Activated CD4-positive, alpha-beta T cell treated with anti-CD3 and anti-CD28 coated beads, Interleukin-2, Interleukin-4, amounts not matched to agents 100 ng/mL and 50 ng/mL, durations not matched to agents 16 hours and 8 hours (primary cell): ENCODE results near the gene CABCOCO1.
"Not testable (repeated sequence)": the region's sequence is repeated elsewhere in the genome, so short reads cannot be mapped to it uniquely, and the experiment has no call there.

ENCODE experiments used
- DNase-seq: peaks from one replicate; pipeline ENCODE4 v3.0.0-alpha.2; 2020; ENCODE audit warnings: low spot score

Gene CABCOCO1

DNA sequence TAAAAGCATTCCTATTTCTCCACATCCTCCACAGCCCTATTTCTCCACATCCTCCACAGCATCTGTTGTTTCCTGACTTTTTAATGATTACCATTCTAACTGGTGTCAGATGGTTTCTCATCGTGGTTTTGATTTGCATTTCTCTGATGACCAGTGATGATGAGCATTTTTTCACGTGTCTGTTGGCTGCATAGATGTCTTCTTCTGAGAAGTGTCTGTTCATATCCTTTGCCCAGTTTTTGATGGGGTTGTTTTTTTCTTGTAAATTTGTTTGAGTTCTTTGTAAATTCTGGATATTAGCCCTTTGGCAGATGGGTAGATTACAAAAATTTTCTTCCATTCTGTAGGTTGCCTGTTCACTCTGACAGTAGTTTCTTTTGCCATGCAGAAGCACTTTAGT, 49.4 kb downstream of the CABCOCO1 start:
- DNase-seq, result not testable (repeated sequence)

DNA sequence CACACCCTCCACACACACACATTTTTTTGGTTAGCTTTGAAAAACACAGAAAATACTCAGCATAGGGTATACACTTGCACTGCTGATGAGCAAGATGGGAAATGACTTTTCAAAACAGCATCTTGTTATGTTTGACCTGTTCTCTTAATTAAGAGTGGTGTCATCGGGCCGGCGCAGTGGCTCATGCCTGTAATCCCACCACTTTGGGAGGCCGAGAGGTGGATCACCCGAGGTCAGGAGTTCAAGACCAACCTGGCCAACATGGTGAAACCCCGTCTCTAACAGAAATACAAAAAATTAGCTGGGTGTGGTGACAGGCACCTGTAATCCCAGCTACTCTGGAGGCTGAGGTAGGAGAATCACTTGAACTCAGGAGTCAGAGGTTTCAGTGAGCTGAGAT, 56.7 kb downstream of the CABCOCO1 start:
- not testable (repeated sequence) for DNase-seq

DNA sequence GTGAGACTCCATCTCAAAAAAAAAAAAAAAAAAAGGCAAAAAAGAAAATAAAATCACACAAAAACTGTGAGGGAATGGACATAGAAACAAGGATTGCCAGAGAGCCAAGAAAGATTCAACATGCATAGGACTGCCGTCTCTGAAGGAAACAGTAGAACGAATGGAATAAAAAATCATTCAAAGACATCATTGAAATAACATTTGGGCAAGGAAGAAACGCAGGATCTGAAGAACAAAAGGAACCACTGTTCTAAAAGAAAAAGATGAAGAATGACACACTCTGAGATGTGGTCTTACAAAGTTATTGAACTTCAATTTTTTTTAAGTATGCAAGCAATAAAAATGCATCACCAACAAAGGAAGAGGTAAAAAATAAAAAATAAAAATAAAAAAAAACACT, 57.2 kb downstream of the CABCOCO1 start:
- no peak for DNase-seq

DNA sequence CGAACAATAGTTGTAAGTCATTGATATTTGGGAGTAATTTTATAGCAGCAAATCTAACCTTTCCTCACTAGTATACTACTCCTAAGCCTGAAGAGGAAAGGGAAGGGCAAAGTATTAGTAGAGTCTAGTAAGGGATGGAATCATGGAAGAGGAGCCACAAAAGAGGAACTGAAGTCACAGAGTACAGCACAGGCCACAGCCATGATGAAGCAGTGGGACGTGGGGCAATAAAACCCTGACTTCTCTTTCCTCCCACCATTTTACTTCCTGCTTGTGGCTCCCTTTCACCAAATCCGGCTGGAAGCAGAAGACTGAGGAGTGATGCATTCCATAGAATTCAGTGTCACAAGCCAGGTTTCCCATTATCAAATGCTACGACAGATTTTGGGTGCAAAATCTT, 58.7 kb downstream of the CABCOCO1 start:
- DNase-seq, result no peak

DNA sequence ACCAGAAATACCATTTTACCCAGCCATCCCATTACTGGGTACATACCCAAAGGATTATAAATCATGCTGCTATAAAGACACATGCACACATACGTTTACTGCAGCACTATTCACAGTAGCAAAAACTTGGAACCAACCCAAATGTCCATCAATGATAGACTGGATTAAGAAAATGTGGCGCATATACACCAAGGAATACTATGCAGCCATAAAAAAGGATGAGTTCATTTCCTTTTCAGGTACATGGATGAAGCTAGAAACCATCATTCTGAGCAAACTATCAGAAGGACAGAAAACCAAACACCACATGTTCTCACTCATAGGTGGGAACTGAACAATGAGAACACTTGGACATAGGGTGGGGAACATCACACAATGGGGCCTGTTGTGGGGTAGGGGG, 62.5 kb downstream of the CABCOCO1 start:
- not testable (repeated sequence) for DNase-seq

DNA sequence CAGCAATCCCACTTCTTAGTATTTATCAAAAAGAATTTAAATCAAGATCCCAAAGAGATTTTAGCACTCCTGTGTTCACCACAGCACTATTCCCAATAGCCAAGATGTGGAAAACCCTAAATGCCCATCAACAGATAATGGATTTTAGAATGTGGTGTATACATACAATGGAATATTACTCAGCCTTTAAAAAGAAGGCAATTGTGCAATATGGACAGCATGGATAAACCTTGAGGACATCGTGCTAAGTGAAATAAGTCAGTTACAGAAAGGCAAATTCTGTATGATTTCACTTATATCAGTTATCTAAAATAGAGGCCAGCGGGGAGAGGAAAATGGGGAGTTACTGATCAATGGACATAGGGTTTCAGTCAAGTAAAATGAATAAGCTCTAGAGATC, 66.9 kb downstream of the CABCOCO1 start:
- DNase-seq, result no peak

DNA sequence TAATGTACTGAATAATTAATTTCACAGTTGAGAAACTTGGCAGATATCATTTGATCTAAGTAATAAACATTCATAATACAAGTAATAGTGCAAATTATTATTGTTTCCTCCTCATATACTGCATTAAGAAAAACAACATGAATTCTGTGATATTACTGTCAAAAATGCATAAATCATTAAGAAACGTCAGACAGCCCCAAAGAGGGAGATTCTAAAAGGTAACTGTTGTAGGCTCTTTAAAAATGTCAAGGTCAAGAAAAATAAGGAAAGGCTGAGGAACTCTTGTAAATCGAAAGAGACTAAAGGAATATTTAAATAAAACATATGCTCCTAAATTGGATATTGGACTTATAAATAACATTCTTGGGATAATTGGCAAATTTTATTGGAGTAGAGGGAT, 67.9 kb downstream of the CABCOCO1 start:
- DNase-seq, result no peak

DNA sequence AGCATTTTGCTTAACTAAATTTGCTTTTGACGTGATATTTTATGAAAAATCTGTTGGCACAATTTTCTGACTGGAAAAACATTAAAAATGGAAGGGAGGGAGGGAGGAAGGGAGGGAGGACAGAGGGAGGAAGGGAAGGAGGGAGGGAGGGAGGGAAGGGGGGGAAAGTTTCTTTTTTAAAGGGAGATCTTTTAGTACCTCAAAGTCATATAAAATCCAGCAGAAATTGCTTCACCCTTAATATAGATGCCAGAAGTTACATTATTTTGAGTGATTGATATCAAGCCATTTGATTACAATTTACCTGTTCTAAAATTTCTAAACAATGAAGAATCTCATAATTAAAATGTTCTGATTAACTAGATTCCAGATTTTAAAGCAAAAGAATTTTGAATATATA, 68.9 kb downstream of the CABCOCO1 start:
- no peak for DNase-seq

DNA sequence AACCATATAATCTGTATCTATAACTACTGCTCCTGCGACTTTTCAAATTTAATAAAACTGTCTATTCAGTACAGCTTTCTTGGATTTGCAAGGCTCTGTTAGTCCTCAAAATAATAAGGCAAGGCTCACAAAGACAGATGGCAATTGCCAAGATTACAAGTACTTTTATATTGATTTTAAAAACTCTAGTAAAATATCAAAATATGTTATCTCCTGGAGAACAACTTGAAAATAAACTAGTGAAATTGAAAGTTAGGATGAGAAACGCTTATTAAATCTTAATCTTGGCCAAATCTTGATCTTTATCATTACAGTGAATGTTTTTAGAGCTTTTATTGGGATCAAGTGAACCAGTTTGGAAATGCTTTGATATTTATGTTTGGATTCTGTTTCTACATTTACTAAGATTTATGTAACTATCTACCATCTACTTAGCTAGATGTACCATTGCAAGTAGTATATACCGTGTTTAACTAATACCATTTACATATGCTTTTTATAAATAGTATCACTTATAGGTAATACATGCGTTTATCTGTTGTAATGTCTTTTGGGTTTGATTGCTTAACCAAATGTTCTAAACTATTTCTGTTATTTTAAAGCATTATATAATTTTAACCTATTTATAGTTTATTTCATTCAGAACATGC, 70.0 kb downstream of the CABCOCO1 start:
- DNase-seq, result no peak

DNA sequence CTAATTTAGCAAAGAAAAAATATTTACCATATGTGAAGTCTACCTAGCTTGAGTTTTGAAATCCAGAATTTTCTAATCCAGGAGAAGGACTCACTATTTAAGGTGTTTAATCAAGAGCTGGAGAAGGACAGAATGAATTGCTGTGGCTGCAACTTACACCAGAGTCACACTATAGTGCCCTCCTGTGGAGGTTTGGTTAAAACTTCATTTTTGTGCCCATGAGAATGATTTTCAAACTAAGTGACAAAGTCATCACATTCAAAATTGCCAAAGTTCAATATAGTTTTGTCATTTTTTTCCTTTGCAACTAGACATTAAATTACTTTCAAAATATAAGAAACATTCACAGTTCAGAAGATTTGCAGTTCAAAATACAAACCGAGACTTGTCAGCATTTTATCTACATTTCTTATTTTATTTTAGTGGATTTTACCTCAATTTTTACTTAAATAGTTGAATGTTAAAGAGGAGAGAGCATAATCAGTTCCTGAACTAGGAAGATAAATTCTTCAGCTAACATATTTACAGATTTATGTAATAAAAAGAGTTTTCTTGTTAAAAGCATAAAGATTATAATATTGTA, 70.7 kb downstream of the CABCOCO1 start:
- DNase-seq, result peak; percentile 42

DNA sequence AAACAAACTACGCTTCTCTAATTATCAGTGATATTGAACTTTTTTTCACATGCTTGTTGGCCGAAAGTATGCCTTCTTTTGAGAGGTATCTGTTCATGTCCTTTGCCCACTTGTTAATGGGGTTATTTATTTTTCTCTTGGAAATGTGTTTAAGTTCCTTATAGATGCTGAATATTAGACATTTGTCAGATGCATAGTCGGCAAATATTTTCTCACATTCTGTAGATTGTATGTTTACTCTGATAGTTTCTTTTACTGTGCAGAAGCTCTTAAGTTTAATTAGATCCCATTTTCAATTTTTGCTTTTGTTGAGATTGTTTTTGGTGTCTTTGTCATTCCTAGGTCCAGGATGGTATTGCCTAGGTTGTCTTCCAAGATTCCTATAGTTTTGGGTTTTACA, 73.2 kb downstream of the CABCOCO1 start:
- no peak for DNase-seq

DNA sequence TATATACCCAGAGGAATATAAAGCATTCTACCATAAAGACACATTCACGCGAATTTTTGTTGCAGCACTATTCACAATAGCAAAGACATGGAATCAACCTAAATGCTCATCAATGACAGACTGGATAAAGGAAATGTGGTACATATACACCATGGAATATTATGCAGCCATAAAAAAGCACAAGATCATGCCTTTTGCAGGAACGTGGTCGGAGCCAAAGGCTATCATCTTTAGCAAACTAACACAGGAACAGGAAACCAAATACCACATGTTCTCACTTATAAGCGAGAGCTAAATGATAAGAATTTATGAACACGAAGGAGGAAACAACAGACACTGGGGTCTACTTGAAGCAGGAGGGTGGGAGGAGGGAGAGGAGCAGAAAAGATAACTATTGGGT, 74.7 kb downstream of the CABCOCO1 start:
- DNase-seq, result not testable (repeated sequence)

DNA sequence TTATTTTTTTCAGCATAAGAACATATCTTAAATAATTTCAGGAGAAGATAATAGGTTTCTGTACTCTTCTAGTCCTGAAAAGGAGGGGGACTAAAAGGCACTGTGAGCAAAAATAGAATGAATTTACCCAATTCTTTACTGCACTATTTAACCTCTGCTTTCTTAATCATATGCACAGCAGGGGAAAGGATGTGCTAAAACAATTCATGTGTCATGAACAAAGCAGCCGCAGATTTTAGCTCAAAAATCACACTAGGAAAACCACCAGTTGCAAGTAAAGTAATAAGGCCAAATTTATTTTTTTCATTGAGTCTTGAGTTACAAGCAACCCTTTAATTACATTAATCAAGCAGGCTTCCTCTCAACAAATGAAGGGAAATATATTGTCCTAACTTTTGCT, 80.1 kb downstream of the CABCOCO1 start:
- DNase-seq, result no peak

DNA sequence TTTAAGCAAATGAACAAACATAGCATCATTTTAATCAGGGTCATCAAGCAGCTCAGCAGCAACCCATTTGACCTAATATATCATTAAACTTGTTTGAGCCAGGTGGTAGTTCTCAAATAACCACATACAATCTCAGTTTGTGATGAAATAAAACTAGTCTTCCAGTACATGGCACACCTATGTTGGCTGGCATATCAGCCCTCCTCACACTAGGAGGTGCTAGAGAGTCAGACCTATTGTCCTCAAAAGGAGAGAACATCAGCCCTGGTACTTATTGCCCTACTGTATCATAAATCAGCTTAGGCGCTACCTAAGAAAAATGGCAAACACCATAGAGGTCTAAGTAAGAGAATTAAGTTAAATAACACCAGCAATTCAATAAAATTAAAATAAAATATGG, 81.7 kb downstream of the CABCOCO1 start:
- DNase-seq, result peak; percentile 32

DNA sequence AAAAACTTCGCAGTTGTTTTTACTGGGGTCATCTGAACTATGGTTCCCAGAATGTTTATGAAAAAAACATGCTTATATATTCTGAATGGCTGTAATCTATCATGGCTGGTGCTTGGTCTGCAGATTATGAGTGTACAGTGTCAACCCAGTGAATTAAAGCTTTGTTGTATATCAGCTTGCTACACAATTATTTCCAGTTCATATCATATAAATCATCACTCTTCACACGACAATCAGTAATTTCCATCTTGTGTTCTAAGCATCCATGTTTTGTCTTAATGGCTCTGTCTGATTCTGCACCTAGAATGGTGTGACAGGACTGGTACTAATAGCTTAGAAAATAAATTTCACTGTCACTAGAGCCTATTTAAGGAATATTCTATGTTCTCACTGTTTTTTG, 83.6 kb downstream of the CABCOCO1 start:
- no peak for DNase-seq

DNA sequence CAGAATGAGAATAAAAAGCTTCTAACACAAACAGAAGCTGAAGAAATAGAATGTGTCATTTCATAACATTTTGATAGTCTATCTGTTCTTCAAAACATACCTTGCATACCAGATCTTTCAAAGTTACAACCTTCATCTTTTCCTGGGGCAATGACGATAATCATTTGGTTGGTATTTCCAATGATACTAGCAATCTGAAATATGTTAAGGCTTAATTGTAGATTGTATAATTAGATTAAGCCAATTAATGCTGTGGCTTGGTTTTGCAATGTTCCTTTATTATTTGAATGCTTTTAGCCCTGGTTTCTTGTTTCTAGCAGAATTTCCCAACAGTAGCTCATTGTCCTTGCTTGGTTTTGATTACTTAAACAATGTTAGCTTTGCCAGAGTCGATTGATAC, 84.6 kb downstream of the CABCOCO1 start:
- DNase-seq, result no peak

DNA sequence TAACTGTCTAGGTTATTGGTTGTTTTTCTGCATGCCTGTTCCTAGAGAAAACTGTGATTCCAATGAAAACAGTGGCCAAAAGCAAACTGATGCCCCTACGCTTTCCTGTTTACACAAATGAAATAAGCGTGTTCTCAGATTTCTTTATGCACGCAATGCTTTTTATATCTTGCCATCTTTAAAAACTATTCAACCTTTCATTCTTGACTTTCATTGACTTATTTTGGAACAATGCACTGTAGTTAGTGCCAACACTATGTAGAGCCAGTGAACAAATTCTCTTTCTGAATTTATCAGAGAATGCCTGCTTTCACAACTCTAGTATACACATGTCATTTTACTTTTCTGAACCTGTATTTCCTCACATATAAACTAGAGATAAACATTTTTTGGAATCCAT, 86.6 kb downstream of the CABCOCO1 start:
- DNase-seq, result no peak

DNA sequence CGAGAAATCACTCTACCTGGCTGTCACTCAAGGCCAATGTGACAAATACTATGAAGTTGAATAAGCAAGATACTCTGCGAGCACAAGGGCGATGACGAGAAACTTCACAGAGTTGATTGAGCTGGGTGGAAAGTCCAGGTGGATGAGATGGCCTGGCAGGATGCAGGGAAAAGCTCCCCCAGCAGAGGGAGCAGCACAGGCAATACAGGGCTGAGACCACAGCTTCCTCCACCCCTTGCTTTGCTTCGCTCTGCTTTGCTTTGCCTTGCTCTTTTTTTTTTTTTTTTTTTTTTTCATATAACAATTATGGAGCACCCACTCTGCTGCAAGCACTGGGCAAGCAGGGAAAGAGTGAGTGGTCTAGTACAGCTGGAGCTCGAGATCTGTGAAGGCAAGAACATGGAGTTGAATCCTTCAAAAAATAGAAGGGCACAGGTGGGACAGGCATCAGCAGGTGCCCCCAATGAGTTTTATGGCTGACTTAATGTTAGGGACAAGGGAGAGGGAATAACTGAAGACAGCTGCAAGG, 88.3 kb downstream of the CABCOCO1 start:
- DNase-seq, result peak; percentile 80

DNA sequence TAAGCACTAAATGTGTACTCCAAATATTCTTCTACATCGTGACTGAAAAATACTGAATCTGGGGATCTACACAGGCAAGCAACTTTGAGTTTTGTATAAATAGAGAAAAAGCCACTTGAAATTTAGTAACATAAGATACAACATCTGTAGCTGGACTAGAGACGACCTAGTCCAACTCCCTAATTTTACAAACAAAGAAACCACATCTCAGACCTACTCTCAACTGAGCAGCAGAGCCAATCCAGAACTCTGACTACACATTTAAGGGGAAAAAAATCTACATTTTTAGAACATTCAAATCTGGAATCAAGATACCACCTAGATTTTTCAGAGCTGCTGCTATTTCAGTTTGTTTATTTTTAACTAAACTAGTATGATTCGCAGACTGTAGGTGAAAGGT, 88.9 kb downstream of the CABCOCO1 start:
- DNase-seq, result no peak

DNA sequence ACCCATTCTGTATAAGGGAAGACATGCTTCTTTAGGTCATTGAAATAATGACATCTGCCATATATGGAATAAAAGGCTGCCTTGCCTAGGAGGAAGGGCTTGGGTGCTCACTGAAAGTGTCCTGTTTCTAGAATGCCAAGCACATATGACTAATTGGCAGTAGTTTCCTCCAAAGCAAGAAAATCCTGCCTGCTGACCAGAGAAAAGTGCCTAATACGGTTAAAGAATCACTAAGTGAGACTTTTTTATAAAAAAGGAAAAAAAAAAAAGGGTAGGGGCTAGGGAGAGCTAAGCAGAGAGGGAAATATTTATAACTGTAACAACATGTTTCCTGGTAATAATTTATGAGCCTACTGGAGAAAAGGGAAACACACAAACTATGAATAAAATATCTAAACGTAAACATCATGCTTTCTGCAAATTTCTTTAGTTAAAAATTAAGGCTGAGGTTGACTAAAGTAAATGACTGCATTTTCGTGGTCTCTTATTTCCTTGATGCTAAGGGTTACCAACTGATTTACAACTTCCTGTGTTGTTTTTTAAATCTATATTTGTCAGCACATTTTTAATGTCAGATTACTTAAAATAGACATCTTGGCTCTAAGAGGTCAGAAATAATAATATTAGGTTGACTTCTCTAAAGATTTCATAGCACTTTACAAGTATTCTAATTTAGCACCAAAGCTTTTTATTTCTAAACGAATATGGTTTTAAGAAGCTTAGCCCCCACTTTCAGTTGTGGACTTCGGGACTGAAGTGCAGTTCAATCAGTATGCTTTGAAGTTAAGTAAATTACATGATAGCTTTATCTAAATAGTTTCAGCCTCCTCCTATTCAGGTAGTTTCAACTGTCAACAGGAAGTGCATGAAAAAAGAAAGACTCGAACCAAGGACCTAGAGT, 89.6 kb downstream of the CABCOCO1 start:
- DNase-seq, result peak; percentile 41

DNA sequence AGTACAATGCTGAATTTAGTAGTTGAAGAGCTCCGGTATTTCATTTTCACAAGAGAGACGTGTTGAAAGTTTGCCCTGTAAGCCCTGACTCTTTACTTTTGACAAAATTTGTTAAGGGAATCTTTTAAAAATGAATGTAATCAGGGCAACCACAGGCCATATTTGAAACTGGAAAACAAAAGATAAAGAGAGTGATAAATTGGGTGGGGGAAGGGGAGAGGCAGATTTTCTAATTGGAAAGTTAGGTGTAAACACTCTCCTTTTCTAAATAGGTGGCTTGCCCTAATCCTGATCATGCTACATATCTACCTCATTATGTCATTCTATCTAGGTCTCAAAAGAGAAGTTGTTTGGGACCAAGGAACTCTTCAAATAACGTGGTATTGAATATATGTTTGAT, 90.7 kb downstream of the CABCOCO1 start:
- no peak for DNase-seq

DNA sequence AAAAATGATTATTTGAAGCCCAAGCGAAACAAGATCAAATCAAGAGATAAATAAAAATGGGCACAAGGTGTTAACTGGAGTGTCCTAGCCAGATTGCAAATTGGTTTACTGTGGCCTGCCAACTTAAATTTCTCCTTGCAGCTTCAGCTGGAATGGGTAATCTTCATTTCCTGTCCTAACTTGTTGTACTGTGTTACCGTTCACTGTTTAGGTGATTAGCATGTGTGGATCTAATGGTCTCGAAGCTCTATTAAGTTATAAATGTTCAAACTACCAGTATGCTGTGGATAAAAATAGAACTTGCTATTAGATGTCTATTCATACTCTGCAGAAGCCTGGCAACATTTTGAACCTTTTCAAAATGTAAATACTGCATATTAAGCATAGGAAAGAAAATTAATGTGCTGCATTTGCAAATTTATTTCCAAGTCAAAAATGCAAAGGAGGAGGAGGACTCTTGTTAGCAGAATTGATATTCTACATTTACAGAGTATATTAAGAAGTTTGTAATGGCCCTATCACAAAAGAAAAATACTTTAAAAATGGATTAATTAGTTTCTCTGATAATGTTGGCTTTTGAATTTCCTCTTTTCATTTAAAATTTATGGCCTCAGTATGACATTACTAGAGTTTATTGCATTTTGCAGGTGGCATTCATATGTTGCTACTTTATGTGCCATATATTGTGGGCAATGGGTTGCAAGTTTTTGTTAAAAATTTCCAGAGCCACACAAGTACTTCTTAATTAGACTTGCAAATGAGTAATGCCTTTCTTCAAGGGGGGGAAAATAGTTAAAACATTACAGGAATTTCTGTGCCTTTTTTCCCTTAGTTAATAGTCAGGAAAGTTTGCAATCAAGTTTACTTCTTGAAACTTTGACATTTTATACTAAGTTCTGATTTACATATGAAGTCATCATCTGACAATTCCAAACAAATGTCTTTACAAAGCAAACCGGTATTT, 92.1 kb downstream of the CABCOCO1 start:
- DNase-seq, result no peak
